ENCODE results near the gene ANO9. TPM values are rescaled to one million over a fixed set of nuclear protein-coding genes. Genes with fewer than 3 reads are reported as not detected.

Gene ANO9
- total RNA-seq, 1 donor from 2014 or later, result 1.3 TPM

- H2AFZ ChIP-seq (replicated peaks), result no peak overlapping the region
- H3K27ac Mint-ChIP-seq, result no peak overlapping the region
- H3K4me2 ChIP-seq, result no peak overlapping the region
- no peak overlapping the region for H3K4me3 ChIP-seq
- H3K9ac ChIP-seq, result no peak overlapping the region
- H3K36me3 Mint-ChIP-seq, result peaks cover 28% of the 10 kb centered on the region
- H3K36me3 ChIP-seq, result no peaks in the 10 kb centered on the region
- H3K4me1 Mint-ChIP-seq, result peaks cover 14% of the 10 kb centered on the region
- H3K9me3 ChIP-seq (ENCODE audit: low read depth), result no peaks in the 10 kb centered on the region
- peaks cover 3% of the 10 kb centered on the region for H3K9me3 Mint-ChIP-seq
- H3K27me3 Mint-ChIP-seq (ENCODE audit: insufficient read depth, low read depth), result peaks cover 12% of the 10 kb centered on the region
- H3K4me1 ChIP-seq, result peaks cover 7% of the 10 kb centered on the region
- peaks cover 7% of the 10 kb centered on the region for H3F3A ChIP-seq (ENCODE audit: low read depth)
- H4K20me1 ChIP-seq (ENCODE audit: low read depth), result peaks cover 13% of the 10 kb centered on the region
- H3K27me3 ChIP-seq, result no peaks in the 10 kb centered on the region
- no peak overlapping the region for H3K27ac ChIP-seq
- no peak for DNase-seq (ENCODE audit: low spot score)
- no peak overlapping the region for H3K4me3 Mint-ChIP-seq
- no peak for TF ChIP-seq CTCF (IDR thresholded peaks at IDR 0.05)
- TF ChIP-seq EZH2 (IDR thresholded peaks at IDR 0.05), result no peak
- no peak for TF ChIP-seq EZH2phosphoT487 (IDR thresholded peaks at IDR 0.05)
- peaks cover 12% of the 10 kb centered on the region for H3K79me2 ChIP-seq (ENCODE audit: low read depth)
Observed at GRCh38 chr11:375065-376025, 66.5 kb downstream of the ANO9 start.

- Histone ChIP-seq H3K9ac (no peak overlapping the region), H3K4me1 (peaks cover 10% of the 10 kb centered on the region), H3K27ac (no peak overlapping the region), H3F3A (ENCODE audit: low read depth) (peaks cover 10% of the 10 kb centered on the region), H4K20me1 (ENCODE audit: low read depth) (peaks cover 15% of the 10 kb centered on the region), H2AFZ (replicated peaks) (no peak overlapping the region), H3K4me2 (no peak overlapping the region), H3K9me3 (ENCODE audit: low read depth) (no peaks in the 10 kb centered on the region), H3K27me3 (no peaks in the 10 kb centered on the region), H3K36me3 (no peaks in the 10 kb centered on the region), H3K4me3 (no peak overlapping the region), H3K79me2 (ENCODE audit: low read depth) (peaks cover 16% of the 10 kb centered on the region)
- Mint-ChIP-seq H3K4me3 (peak overlapping the region; percentile 38), H3K27ac (peak overlapping the region; percentile 57), H3K27me3 (ENCODE audit: insufficient read depth, low read depth) (peaks cover 13% of the 10 kb centered on the region), H3K4me1 (peaks cover 18% of the 10 kb centered on the region), H3K9me3 (peaks cover 3% of the 10 kb centered on the region), H3K36me3 (peaks cover 27% of the 10 kb centered on the region)
- TF ChIP-seq EZH2 (IDR thresholded peaks at IDR 0.05), result no peak
- TF ChIP-seq CTCF (IDR thresholded peaks at IDR 0.05), result no peak
- TF ChIP-seq EZH2phosphoT487 (IDR thresholded peaks at IDR 0.05), result no peak
- DNase-seq (ENCODE audit: low spot score), result no peak
Observed at GRCh38 chr11:373716-374551, 67.9 kb downstream of the ANO9 start.

GRCh38 chr11:372809-373715, 68.7 kb downstream of the ANO9 start:
- H3K27ac Mint-ChIP-seq, result no peak overlapping the region
- peaks cover 21% of the 10 kb centered on the region for H3K4me1 Mint-ChIP-seq
- no peak overlapping the region for H3K4me3 Mint-ChIP-seq
- Histone ChIP-seq H4K20me1 (ENCODE audit: low read depth) (peaks cover 15% of the 10 kb centered on the region), H3K36me3 (no peaks in the 10 kb centered on the region), H3F3A (ENCODE audit: low read depth) (peaks cover 18% of the 10 kb centered on the region), H3K79me2 (ENCODE audit: low read depth) (peaks cover 16% of the 10 kb centered on the region), H3K4me1 (peaks cover 10% of the 10 kb centered on the region), H3K9ac (no peak overlapping the region), H3K27ac (no peak overlapping the region), H3K27me3 (no peaks in the 10 kb centered on the region), H3K9me3 (ENCODE audit: low read depth) (no peaks in the 10 kb centered on the region), H2AFZ (replicated peaks) (no peak overlapping the region), H3K4me3 (no peak overlapping the region), H3K4me2 (no peak overlapping the region)
- H3K9me3 Mint-ChIP-seq, result peaks cover 3% of the 10 kb centered on the region
- H3K36me3 Mint-ChIP-seq, result peaks cover 19% of the 10 kb centered on the region
- H3K27me3 Mint-ChIP-seq (ENCODE audit: insufficient read depth, low read depth), result peaks cover 9% of the 10 kb centered on the region
- no peak for TF ChIP-seq EZH2 (IDR thresholded peaks at IDR 0.05)
- no peak for TF ChIP-seq EZH2phosphoT487 (IDR thresholded peaks at IDR 0.05)
- TF ChIP-seq CTCF (IDR thresholded peaks at IDR 0.05), result no peak
- DNase-seq (ENCODE audit: low spot score), result no peak
